Testis (tissue), 3 donors: ENCODE data around the gene CCDC71L. TPM values are rescaled to one million over a fixed set of nuclear protein-coding genes. Genes with fewer than 3 reads are reported as not detected.

ENCODE experiments used
- DNase-seq: peaks from one replicate; pipeline ENCODE4 v3.0.0-alpha.2; 2019
- H3K27ac ChIP-seq, 2 donors: fragments of 200-600 bp; sonication (generic); one replicate each; pipeline ENCODE4 v1.5.1; 2019
- H3K27me3 ChIP-seq: fragments of 200-600 bp; sonication (generic); one replicate; pipeline ENCODE4 v1.5.1; 2019
- H3K36me3 ChIP-seq: fragments of 200-600 bp; sonication (generic); one replicate; pipeline ENCODE4 v1.5.1; 2017; ENCODE audit warnings: low read depth; ENCODE audit errors: missing control alignments
- H3K4me1 ChIP-seq: fragments of 200-600 bp; sonication (generic); one replicate; pipeline ENCODE4 v1.5.1; 2019
- H3K4me3 ChIP-seq, 2 donors: fragments of 200-600 bp; sonication (generic); one replicate each; pipeline ENCODE4 v1.5.1; 2017 to 2019
- H3K9me3 ChIP-seq: fragments of 200-600 bp; sonication (generic); one replicate; pipeline ENCODE4 v1.5.1; 2017
- CTCF ChIP-seq, 3 experiments: fragments of 450-650 bp in 2 of 3; fragments of 200-600 bp in 1 of 3; sonication (generic) in 1 of 3; IDR thresholded peaks; one replicate each; pipeline ENCODE4 v1.5.1; 2016 to 2019; ENCODE audit warnings: antibody characterized with exemption in 3 of 3, mild to moderate bottlenecking in 2 of 3, moderate library complexity in 1 of 3
- POLR2A ChIP-seq: fragments of 450-650 bp; IDR thresholded peaks from one replicate; pipeline ENCODE4 v1.6.1; 2017; ENCODE audit warnings: antibody characterized with exemption, mild to moderate bottlenecking, moderate library complexity
- WGBS, 2 donors: methylation state at CpG; one replicate each; pipeline ENCODE4 v1.1.5; 2018; 5-methylcytosine and 5-hydroxymethylcytosine counted together
- intact Hi-C: fragments of 100-400 bp; cut with DNase I; formaldehyde crosslinking; loops from one replicate; pipeline ENCODE4 v1.15.1; 2023; ENCODE audit warnings: low total_unique reads
- polyA plus RNA-seq: library from polyadenylated mRNA; stranded (reverse); fragments of 350-450 nt; fragmentation: Illumina TruSeq; extraction: RNeasy Lipid Tissue Mini Kit (QIAGEN cat#74804); gene quantifications from one replicate; pipeline ENCODE4 v1.2.3, GENCODE V29; 2014; ENCODE audit warnings: low read depth, low replicate concordance; ENCODE audit not compliant: insufficient read depth
- total RNA-seq, 2 donors: library from RNA; depleted of rRNA; stranded (reverse); fragments of >200 nt; gene quantifications; one replicate each; pipeline ENCODE4 v1.2.3, GENCODE V29; 2016

The CCDC71L gene
- total and polyA plus RNA-seq, 3 donors from 2014 or later, result 10.0 to 38.0 (median 33.9) TPM

DNA sequence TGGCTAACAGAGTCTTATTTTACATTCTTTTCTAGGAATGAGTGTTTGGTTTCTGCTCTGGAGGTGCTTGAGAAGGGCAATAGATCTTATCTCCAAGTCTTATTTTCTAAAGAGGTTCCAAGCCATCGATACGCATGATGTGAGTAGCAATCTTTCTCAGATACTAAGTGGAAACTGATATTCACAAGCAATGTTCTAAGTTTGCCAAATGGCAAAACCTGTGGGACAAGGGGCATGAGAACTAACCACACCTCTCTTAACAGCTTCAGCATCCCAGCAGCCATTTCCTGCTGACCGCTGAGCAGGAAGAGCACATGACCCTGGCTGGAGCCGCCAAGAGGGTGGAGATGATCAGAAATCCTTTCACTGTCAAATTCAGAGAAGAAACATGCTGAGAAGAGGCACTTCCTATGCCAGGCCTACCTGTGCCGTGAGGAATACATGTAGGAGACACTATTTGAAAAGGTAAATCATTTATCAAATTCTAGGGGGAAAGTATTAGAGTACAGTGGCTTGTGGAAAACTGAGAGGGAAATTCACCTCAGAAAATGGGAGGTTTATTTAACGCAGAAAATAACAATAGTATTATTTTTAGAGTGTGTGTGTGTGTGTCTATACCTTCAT lies 35.2 kb downstream of the CCDC71L start:
- intact Hi-C loops, result no loop called here
- H3K27ac ChIP-seq, result no peak overlapping the region
- no peaks in the 10 kb centered on the region for H3K27me3 ChIP-seq
- no peaks in the 10 kb centered on the region for H3K36me3 ChIP-seq
- no peak for DNase-seq
- H3K4me3 ChIP-seq, result no peak overlapping the region
- no peaks in the 10 kb centered on the region for H3K9me3 ChIP-seq
- TF ChIP-seq POLR2A (no peak), CTCF (IDR thresholded peaks at IDR 0.05) (no peak)
- H3K4me1 ChIP-seq, result no peaks in the 10 kb centered on the region
- 74 to 83% methylated on average over 6 of the region's 6 CpGs for WGBS, 2 donors

DNA sequence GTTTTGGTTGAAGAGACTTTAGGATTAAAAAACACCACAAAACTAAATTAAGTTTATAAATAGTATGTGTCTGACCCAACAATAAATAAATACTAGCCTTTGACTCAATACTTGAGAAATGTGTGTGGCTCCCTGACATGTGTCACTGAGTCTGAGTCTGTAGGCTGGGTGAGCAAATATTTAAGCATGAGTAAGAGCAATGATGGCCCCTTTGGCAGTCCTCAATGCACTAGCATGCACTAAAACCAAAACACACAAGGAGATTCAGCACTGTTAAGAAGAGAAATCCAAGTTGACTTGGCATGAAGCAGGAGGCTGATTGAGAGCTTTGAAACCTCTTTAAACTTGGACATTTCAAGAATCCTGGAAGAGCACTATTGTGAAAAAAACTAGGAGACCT lies 37.1 kb downstream of the CCDC71L start:
- DNase-seq, result no peak
- no peaks in the 10 kb centered on the region for H3K4me1 ChIP-seq
- H3K27ac ChIP-seq, result no peak overlapping the region
- H3K36me3 ChIP-seq, result no peaks in the 10 kb centered on the region
- H3K27me3 ChIP-seq, result no peaks in the 10 kb centered on the region
- TF ChIP-seq CTCF (IDR thresholded peaks at IDR 0.05) (no peak), POLR2A (no peak)
- intact Hi-C loops, result no loop called here
- H3K9me3 ChIP-seq, result no peaks in the 10 kb centered on the region
- H3K4me3 ChIP-seq, result no peak overlapping the region

DNA sequence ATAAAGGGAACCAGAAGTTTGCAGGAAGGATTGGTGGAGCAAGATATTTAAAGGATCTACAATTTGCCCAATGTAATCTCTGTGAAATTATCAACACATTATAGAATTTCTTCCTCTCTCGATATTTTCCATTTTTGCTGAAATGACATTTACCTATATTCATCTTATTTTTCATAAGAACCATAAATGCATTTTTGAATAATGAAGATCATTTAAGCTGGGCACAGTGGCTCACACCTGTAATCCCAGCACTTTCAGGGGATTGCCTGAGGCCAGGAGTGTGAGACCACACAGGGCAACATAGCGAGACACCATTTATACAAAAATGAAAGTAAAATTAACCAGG lies 37.7 kb downstream of the CCDC71L start:
- DNase-seq, result no peak
- H3K27ac ChIP-seq, result no peak overlapping the region
- TF ChIP-seq POLR2A, result no peak
- no peak for TF ChIP-seq CTCF (IDR thresholded peaks at IDR 0.05)
- intact Hi-C loops, result no loop called here
- no peak overlapping the region for H3K4me3 ChIP-seq
- WGBS, 2 donors, result 72 to 93% methylated on average over 2 of the region's 2 CpGs
- H3K9me3 ChIP-seq, result no peaks in the 10 kb centered on the region
- H3K36me3 ChIP-seq, result no peaks in the 10 kb centered on the region
- H3K27me3 ChIP-seq, result no peaks in the 10 kb centered on the region
- no peaks in the 10 kb centered on the region for H3K4me1 ChIP-seq

DNA sequence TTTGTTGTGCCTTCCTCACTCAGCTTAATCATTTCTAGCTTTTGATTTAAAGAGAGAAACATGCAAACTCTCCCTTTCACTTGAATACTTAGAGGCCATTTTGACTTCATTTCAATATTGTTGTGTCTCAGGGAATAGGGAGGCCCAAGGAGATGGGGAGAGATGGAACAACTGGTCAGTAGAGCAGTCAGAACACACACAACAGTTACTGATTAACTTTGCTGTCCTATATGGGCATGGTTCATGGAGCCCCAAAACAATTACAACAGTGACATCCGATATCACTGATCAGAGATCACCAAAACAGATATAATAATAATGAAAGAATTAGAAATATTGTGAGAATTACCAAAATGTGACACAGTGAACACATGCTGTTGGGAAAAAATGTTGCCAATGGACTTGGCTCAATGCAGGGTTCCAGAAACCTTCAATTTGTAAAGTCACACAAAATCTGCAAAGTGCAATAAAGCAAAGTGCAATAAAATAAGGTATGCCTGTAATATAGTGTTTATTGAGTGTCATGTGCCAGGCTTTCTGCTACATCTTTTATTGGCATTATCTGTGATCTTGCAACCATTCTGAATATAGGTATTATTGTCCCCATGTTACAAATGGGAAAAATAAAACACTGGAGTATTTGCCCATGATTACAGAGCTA lies 38.2 kb downstream of the CCDC71L start:
- Histone ChIP-seq H3K4me1 (no peaks in the 10 kb centered on the region), H3K27me3 (no peaks in the 10 kb centered on the region), H3K4me3 (no peak overlapping the region), H3K27ac (no peak overlapping the region), H3K9me3 (no peaks in the 10 kb centered on the region), H3K36me3 (no peaks in the 10 kb centered on the region)
- intact Hi-C loops, result no loop called here
- no peak for DNase-seq
- TF ChIP-seq CTCF (IDR thresholded peaks at IDR 0.05) (no peak), POLR2A (no peak)
- WGBS, 2 donors, result 86 to 97% methylated on average over 1 of the region's 1 CpG
